NB4 (cell line): ENCODE results near the gene C11orf68.
"Not testable (repeated sequence)": the region's sequence is repeated elsewhere in the genome, so short reads cannot be mapped to it uniquely, and the experiment has no call there.

Experiments
- CTCF ChIP-seq: IDR thresholded peaks from one replicate; pipeline ENCODE4 v1.5.1; 2012; ENCODE audit warnings: low read depth, low read length
- POLR2A ChIP-seq: IDR thresholded peaks from 2 replicates; pipeline ENCODE4 v1.6.1; 2011; ENCODE audit warnings: mild to moderate bottlenecking; ENCODE audit not compliant: insufficient read length; ENCODE audit errors: extremely low read depth

GRCh38 chr11:65951641-65952040, 32.8 kb upstream of the C11orf68 start:
- not testable (repeated sequence) for TF ChIP-seq POLR2A, CTCF
